Esophagus muscularis mucosa (tissue), 4 donors: ENCODE measurements around the gene SARS2. TPM values are rescaled to one million over a fixed set of nuclear protein-coding genes. Genes with fewer than 3 reads are reported as not detected.

ENCODE experiments used
- DNase-seq: peaks from one replicate; pipeline ENCODE4 v3.0.0-alpha.2; 2017; ENCODE audit errors: extremely low spot score
- H3K27ac ChIP-seq, 4 donors: fragments of 200-600 bp; sonication (generic); replicated peaks in 1 of 4; 1 replicate in 3 of 4; 2 replicates in 1 of 4; pipeline ENCODE4 v1.5.1; 2016 to 2019; ENCODE audit warnings: mild to moderate bottlenecking in 1 of 4
- H3K27me3 ChIP-seq, 4 donors: fragments of 200-600 bp; sonication (generic); one replicate each; pipeline versions ENCODE4 v1.5.1 to v1.6.0; 2016 to 2019
- H3K36me3 ChIP-seq, 4 donors: fragments of 200-600 bp; sonication (generic); one replicate each; pipeline ENCODE4 v1.5.1; 2016 to 2019
- H3K4me1 ChIP-seq, 4 donors: fragments of 200-600 bp; sonication (generic); one replicate each; pipeline ENCODE4 v1.5.1; 2016 to 2019
- H3K4me3 ChIP-seq, 4 donors: fragments of 200-600 bp; sonication (generic); 1 replicate in 2 of 4; 2 replicates in 2 of 4; pipeline ENCODE4 v1.5.1; 2016 to 2019; ENCODE audit warnings: mild to moderate bottlenecking in 4 of 4, moderate library complexity in 1 of 4
- H3K9me3 ChIP-seq, 4 donors: fragments of 200-600 bp; sonication (generic); 1 replicate in 3 of 4; 2 replicates in 1 of 4; pipeline ENCODE4 v1.5.1; 2016 to 2019
- EP300 ChIP-seq: sonication (generic); formaldehyde crosslinking; IDR thresholded peaks from one replicate; pipeline ENCODE4 v1.6.1; 2017; ENCODE audit warnings: antibody characterized with exemption
- POLR2A ChIP-seq: fragments of 450-650 bp; IDR thresholded peaks from one replicate; pipeline ENCODE4 v1.6.1; 2017; ENCODE audit warnings: antibody characterized with exemption, moderate library complexity, mild to moderate bottlenecking, low read depth
- POLR2AphosphoS5 ChIP-seq, 2 donors: sonication (generic); formaldehyde crosslinking; IDR thresholded peaks; one replicate each; pipeline ENCODE4 v1.6.1; 2017; ENCODE audit warnings: antibody characterized with exemption in 2 of 2
- WGBS: methylation state at CpG from one replicate; pipeline ENCODE4 v1.1.5; 2018; 5-methylcytosine and 5-hydroxymethylcytosine counted together
- intact Hi-C: fragments of 100-400 bp; cut with DNase I; formaldehyde crosslinking; loops from one replicate; pipeline ENCODE4 v1.15.1; 2023
- total RNA-seq, 4 donors: library from RNA; depleted of rRNA; stranded (reverse); fragments of >200 nt; gene quantifications; one replicate each; pipeline versions ENCODE4 v1.1.0 to v1.2.1, GENCODE V29; 2016
- TF ChIP-seq, protein P1 (sequence below), 3 experiments: fragments of 200-600 bp in 2 of 3; fragments of 450-650 bp in 1 of 3; sonication (generic) in 2 of 3; IDR thresholded peaks; one replicate each; pipeline ENCODE4 v1.5.1; 2017 to 2019; ENCODE audit warnings: antibody characterized with exemption in 3 of 3, mild to moderate bottlenecking in 2 of 3, moderate library complexity in 1 of 3

SARS2 gene
- total RNA-seq, 4 donors from 2014 or later = 6.8 to 14.6 (median 9.1) TPM

DNA sequence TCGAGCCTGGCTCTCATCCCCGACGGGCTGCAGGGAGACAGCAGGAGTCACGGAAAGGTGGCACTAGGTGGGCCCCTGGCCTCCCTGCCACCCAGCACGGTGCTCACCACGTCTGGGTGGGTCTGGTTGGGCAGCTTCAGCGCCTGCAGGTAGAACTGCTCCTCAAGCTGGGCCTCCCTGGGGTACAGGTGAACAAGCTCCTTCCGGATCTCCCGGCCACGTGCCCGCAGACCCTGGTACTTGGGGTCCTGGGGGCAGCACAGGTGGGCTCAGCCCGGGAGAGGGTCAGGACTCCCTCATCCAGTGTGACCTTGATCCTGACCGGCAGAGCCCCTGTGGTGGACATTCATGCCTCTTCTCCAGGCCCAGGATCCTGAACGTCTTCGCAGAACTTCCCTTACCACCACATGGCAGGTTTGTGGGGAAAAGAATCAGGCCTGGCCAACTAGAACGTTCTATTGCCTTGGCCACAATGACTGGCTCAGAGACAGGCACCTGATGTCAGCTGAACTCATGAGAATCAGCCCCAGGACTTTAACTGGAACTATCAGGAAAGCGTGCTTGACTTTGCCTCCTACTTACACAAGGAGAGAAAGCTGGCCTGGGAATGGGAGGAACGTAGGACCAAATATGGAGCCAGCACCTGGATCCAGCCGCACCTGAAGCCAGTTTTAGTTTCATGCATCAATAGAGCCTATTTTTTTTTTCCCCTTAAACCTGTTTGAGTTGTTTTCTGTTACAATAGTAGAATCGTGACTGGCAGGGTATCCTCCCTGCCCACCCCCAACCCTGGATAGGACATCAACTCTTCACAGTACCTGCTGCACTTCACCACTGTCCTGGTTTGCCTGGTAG is 8.9 kb downstream of the SARS2 start:
- Histone ChIP-seq H3K27me3 (no peaks in the 10 kb centered on the region), H3K4me1 (no peaks in the 10 kb centered on the region), H3K4me3 (no peak overlapping the region), H3K9me3 (no peaks in the 10 kb centered on the region), H3K36me3 (peaks cover 10 to 51% (median 36%) of the 10 kb centered on the region in 4 donors), H3K27ac (no peak overlapping the region)
- no peak for DNase-seq
- TF ChIP-seq POLR2A (no peak), POLR2AphosphoS5 (IDR thresholded peaks at IDR 0.05) (no peak), EP300 (no peak)
- TF ChIP-seq, protein P1, sequence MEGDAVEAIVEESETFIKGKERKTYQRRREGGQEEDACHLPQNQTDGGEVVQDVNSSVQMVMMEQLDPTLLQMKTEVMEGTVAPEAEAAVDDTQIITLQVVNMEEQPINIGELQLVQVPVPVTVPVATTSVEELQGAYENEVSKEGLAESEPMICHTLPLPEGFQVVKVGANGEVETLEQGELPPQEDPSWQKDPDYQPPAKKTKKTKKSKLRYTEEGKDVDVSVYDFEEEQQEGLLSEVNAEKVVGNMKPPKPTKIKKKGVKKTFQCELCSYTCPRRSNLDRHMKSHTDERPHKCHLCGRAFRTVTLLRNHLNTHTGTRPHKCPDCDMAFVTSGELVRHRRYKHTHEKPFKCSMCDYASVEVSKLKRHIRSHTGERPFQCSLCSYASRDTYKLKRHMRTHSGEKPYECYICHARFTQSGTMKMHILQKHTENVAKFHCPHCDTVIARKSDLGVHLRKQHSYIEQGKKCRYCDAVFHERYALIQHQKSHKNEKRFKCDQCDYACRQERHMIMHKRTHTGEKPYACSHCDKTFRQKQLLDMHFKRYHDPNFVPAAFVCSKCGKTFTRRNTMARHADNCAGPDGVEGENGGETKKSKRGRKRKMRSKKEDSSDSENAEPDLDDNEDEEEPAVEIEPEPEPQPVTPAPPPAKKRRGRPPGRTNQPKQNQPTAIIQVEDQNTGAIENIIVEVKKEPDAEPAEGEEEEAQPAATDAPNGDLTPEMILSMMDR (IDR thresholded peaks at IDR 0.05) = no peak
- 86% methylated on average over 16 of the region's 20 CpGs for WGBS
- intact Hi-C loops = loop anchor here (10.0 kb wide), 1 partner anchor 377 kb away; no protein-coding TSS in a partner anchor

DNA sequence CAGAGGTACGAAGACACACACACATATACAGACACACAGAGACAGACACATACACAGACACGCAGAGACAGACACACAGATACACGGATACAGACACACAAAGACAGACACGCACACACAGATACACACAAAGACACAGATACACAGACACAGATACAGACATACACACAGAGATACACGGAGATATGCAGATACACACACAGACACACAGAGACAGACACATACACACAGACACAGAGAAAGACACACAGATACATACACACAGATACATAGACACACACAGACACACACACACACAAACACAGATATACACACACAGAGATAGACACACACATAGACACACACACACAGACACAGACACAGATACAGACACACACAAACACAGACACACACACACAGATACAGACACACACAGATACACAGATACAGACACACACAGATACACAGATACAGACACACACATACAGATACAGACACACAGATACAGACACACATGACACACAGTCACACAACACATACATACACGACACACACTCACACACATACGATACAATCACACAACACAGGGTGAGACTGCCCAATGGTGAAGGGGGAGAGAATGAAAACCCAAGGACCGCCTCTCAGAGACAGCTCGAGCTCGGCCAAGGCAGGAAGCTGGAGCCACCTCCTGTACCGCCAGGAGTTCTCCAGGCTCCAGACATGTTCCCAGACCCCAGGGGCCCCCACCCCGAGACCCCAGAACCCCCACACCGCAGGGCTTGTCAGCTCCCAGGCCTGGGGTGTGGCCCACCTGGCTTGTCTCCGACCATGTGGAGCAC is 9.8 kb downstream of the SARS2 start:
- intact Hi-C loops = loop anchor here (10.0 kb wide), 1 partner anchor 376 kb away; no protein-coding TSS in a partner anchor
- WGBS = 72% methylated on average over 10 of the region's 14 CpGs

GRCh38 chr19:38919837-38920601 is 10.5 kb downstream of the SARS2 start:
- H3K27ac ChIP-seq = no peak overlapping the region
- no peaks in the 10 kb centered on the region for H3K9me3 ChIP-seq
- intact Hi-C loops = loop anchor here (10.0 kb wide), 1 partner anchor 375 kb away; no protein-coding TSS in a partner anchor
- TF ChIP-seq POLR2A (no peak), EP300 (no peak), POLR2AphosphoS5 (IDR thresholded peaks at IDR 0.05) (no peak)
- TF ChIP-seq, protein P1 (IDR thresholded peaks at IDR 0.05) = no peak
- no peaks in the 10 kb centered on the region for H3K4me1 ChIP-seq
- peaks cover 3 to 50% (median 31%) of the 10 kb centered on the region in 4 donors for H3K36me3 ChIP-seq
- no peak for DNase-seq
- whole genome bisulfite sequencing = 61% methylated on average over 21 of the region's 21 CpGs
- no peak overlapping the region for H3K4me3 ChIP-seq
- no peaks in the 10 kb centered on the region for H3K27me3 ChIP-seq

More for the DNA sequence above, 9.8 kb downstream of the SARS2 start:
- Histone ChIP-seq H3K4me3 (no peak overlapping the region), H3K36me3 (peaks cover 10 to 50% (median 33%) of the 10 kb centered on the region in 4 donors), H3K27ac (no peak overlapping the region), H3K4me1 (no peaks in the 10 kb centered on the region), H3K27me3 (no peaks in the 10 kb centered on the region), H3K9me3 (no peaks in the 10 kb centered on the region)
- DNase-seq = no peak
- no peak for TF ChIP-seq POLR2AphosphoS5 (IDR thresholded peaks at IDR 0.05)
- TF ChIP-seq, protein P1 (IDR thresholded peaks at IDR 0.05) = no peak
- no peak for TF ChIP-seq POLR2A
- TF ChIP-seq EP300 = no peak

- 98% methylated on average over 6 of the region's 10 CpGs for WGBS
- Histone ChIP-seq H3K36me3 (peaks cover 0 to 38% (median 21%) of the 10 kb centered on the region in 4 donors), H3K9me3 (no peaks in the 10 kb centered on the region), H3K27ac (no peak overlapping the region), H3K4me3 (no peak overlapping the region), H3K27me3 (no peaks in the 10 kb centered on the region), H3K4me1 (no peaks in the 10 kb centered on the region)
- no peak for DNase-seq
- intact Hi-C loops = no loop called here
- TF ChIP-seq POLR2A (no peak), EP300 (no peak), POLR2AphosphoS5 (IDR thresholded peaks at IDR 0.05) (no peak)
- TF ChIP-seq, protein P1 (IDR thresholded peaks at IDR 0.05) = no peak
Measured at GRCh38 chr19:38918526-38918925, 12.0 kb downstream of the SARS2 start.
